ENCODE results near the gene TAX1BP1. TPM values are rescaled to one million over a fixed set of nuclear protein-coding genes. Genes with fewer than 3 reads are reported as not detected.
A peak's percentile ranks its signal among the peaks of the same experiment; 100 is the strongest.

The TAX1BP1 gene
- total RNA-seq, 6 experiments from 2014 or later = 39.2 to 63.8 (median 47.4) TPM

- Histone ChIP-seq H3K36me3 (peaks cover 0 to 46% (median 13%) of the 10 kb centered on the region in 4 donors), H3K27ac (no peak overlapping the region), H3K27me3 (no peaks in the 10 kb centered on the region), H3K9me3 (no peaks in the 10 kb centered on the region), H3K4me3 (no peak overlapping the region), H3K4me1 (peaks cover 0 to 5% (median 2%) of the 10 kb centered on the region in 4 donors)
- DNase-seq (no peak), ATAC-seq (no peak)
- intact Hi-C loops (cut with DNase I) = no loop called here
- TF ChIP-seq POLR2A (IDR thresholded peaks at IDR 0.05) (no peak), CTCF (IDR thresholded peaks at IDR 0.05) (no peak)
Observed at GRCh38 chr7:27788437-27788836, 48.5 kb downstream of the TAX1BP1 start.

DNA sequence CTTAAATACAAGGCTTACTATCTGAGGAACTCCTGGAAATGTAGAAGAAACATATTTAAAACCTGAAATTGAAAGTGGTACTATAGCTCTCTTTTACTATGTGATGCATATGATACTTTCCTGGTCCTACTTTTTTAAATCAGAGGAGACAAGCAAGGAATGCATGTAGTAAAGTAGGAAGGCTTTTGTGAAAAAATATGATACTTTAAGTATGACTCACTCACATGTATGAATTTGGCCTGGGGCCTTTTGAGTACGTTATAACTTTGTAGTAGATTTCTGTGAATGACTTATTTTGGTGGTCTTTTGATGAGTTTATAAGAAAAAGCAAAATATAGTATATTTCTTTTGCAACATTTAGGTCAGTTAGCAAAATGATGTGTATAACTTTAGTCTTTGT lies 53.8 kb downstream of the TAX1BP1 start:
- Histone ChIP-seq H3K27ac (no peak overlapping the region), H3K36me3 (peaks cover 0 to 51% (median 13%) of the 10 kb centered on the region in 4 donors), H3K4me3 (no peak overlapping the region), H3K4me1 (no peaks in the 10 kb centered on the region), H3K27me3 (no peaks in the 10 kb centered on the region), H3K9me3 (no peaks in the 10 kb centered on the region)
- TF ChIP-seq CTCF (IDR thresholded peaks at IDR 0.05) (no peak), POLR2A (IDR thresholded peaks at IDR 0.05) (no peak)
- ATAC-seq (no peak), DNase-seq (no peak)
- intact Hi-C loops (cut with DNase I) = no loop called here
- 70% methylated on average over 1 of the region's 1 CpG for WGBS (ENCODE audit: insufficient coverage, low coverage, low lambda C conversion rate, missing lambda C conversion rate)

DNA sequence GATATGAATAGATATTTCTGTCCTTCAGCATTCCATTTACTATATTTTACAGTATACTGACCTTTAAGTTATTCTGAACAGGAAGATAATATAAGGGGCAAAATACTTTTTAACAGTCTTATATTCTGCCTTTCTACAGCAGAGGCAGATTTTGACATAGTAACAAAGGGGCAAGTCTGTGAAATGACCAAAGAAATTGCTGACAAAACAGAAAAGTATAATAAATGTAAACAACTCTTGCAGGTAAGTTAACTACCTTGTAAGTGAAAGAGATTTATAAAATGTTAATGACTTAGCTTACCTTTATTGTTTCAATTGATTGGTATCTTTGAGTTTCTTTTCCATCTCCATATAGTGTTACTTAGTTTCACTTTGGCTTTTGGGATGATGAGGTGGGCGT lies 56.0 kb downstream of the TAX1BP1 start:
- DNase-seq (no peak), ATAC-seq (no peak)
- Histone ChIP-seq H3K27me3 (no peaks in the 10 kb centered on the region), H3K9me3 (no peaks in the 10 kb centered on the region), H3K36me3 (peaks cover 0 to 55% (median 13%) of the 10 kb centered on the region in 4 donors), H3K27ac (no peak overlapping the region), H3K4me1 (no peaks in the 10 kb centered on the region), H3K4me3 (no peak overlapping the region)
- intact Hi-C loops (cut with DNase I) = no loop called here
- WGBS (ENCODE audit: insufficient coverage, low coverage, low lambda C conversion rate, missing lambda C conversion rate) = 100% methylated on average over 1 of the region's 1 CpG
- TF ChIP-seq CTCF (IDR thresholded peaks at IDR 0.05) = no peak
- no peak for TF ChIP-seq POLR2A (IDR thresholded peaks at IDR 0.05)

DNA sequence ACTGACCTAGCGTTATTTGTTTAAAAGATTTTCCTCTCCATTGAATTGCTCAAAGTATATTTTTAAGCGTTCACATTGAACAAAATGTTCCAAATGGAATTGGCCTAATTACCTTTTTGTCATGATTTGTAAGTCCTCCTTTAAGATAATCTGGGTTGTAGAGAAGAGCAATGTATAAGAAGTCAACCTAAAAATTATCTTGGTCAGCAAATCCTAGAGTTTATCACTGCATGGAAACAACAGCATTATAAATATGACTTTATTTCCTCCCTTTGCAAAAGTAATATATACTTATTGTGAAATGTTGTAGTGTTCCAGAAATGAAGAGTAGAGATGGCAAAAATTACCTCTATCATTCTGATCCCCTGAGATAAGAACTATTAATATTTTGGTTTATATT lies 59.2 kb downstream of the TAX1BP1 start:
- WGBS (ENCODE audit: insufficient coverage, low coverage, low lambda C conversion rate, missing lambda C conversion rate) = 100% methylated on average over 2 of the region's 2 CpGs
- no peak for TF ChIP-seq CTCF (IDR thresholded peaks at IDR 0.05)
- no peak for TF ChIP-seq POLR2A (IDR thresholded peaks at IDR 0.05)
- Histone ChIP-seq H3K27ac (no peak overlapping the region), H3K4me1 (peaks cover 0 to 11% (median 0%) of the 10 kb centered on the region in 4 donors), H3K36me3 (peaks cover 0 to 29% (median 2%) of the 10 kb centered on the region in 4 donors), H3K4me3 (no peak overlapping the region), H3K9me3 (no peaks in the 10 kb centered on the region), H3K27me3 (no peaks in the 10 kb centered on the region)
- no peak for DNase-seq
- ATAC-seq = no peak
- intact Hi-C loops (cut with DNase I) = no loop called here

GRCh38 chr7:27802999-27803398 lies 63.0 kb downstream of the TAX1BP1 start:
- H3K9me3 ChIP-seq = no peaks in the 10 kb centered on the region
- peak; percentile 25 to 78 (median 66) for ATAC-seq
- DNase-seq = no peak
- no peaks in the 10 kb centered on the region for H3K27me3 ChIP-seq
- no peak overlapping the region for H3K4me3 ChIP-seq
- intact Hi-C loops (cut with DNase I) = no loop called here
- 46% methylated on average over 2 of the region's 2 CpGs for WGBS (ENCODE audit: insufficient coverage, low coverage, low lambda C conversion rate, missing lambda C conversion rate)
- TF ChIP-seq CTCF (IDR thresholded peaks at IDR 0.05) = no peak
- no peak for TF ChIP-seq POLR2A (IDR thresholded peaks at IDR 0.05)
- H3K36me3 ChIP-seq = peaks cover 0 to 6% (median 0%) of the 10 kb centered on the region in 4 donors
- peaks cover 0 to 11% (median 0%) of the 10 kb centered on the region in 4 donors for H3K4me1 ChIP-seq
- H3K27ac ChIP-seq = no peak overlapping the region
